Sigmoid colon (tissue), 7 donors: ENCODE measurements around the gene NHS. TPM values are rescaled to one million over a fixed set of nuclear protein-coding genes. Genes with fewer than 3 reads are reported as not detected.

Experiments
- DNase-seq: peaks from one replicate; pipeline ENCODE4 v3.0.0-alpha.2; 2019
- H3K27ac ChIP-seq, 4 donors: fragments of 200-600 bp; sonication (generic); one replicate each; pipeline ENCODE4 v1.5.1; 2016 to 2019; ENCODE audit warnings: mild to moderate bottlenecking in 1 of 4
- H3K27me3 ChIP-seq, 3 donors: fragments of 200-600 bp; sonication (generic); one replicate each; pipeline ENCODE4 v1.5.1; 2019; ENCODE audit warnings: mild to moderate bottlenecking in 1 of 3
- H3K36me3 ChIP-seq, 4 donors: fragments of 200-600 bp; sonication (generic); one replicate each; pipeline ENCODE4 v1.5.1; 2016 to 2019
- H3K4me1 ChIP-seq, 4 donors: fragments of 200-600 bp; sonication (generic); one replicate each; pipeline ENCODE4 v1.5.1; 2017 to 2019
- H3K4me3 ChIP-seq, 4 donors: fragments of 200-600 bp; sonication (generic); one replicate each; pipeline ENCODE4 v1.5.1; 2017 to 2019; ENCODE audit warnings: mild to moderate bottlenecking in 2 of 4, moderate library complexity in 1 of 4
- H3K9me3 ChIP-seq, 4 donors: fragments of 200-600 bp in 3 of 4; sonication (generic) in 3 of 4; one replicate each; pipeline versions ENCODE4 v1.5.1 to v1.6.1; 2013 to 2019
- EP300 ChIP-seq, 4 donors: sonication (generic); formaldehyde crosslinking; IDR thresholded peaks; one replicate each; pipeline ENCODE4 v1.6.1; 2017; ENCODE audit warnings: antibody characterized with exemption in 4 of 4
- POLR2A ChIP-seq, 2 donors: fragments of 450-650 bp; IDR thresholded peaks; one replicate each; pipeline ENCODE4 v1.6.1; 2016; ENCODE audit warnings: antibody characterized with exemption in 2 of 2, mild to moderate bottlenecking in 2 of 2, moderate library complexity in 2 of 2
- POLR2AphosphoS5 ChIP-seq, 4 donors: sonication (generic); formaldehyde crosslinking; IDR thresholded peaks; one replicate each; pipeline ENCODE4 v1.6.1; 2017; ENCODE audit warnings: antibody characterized with exemption in 4 of 4
- WGBS, 2 donors: extraction: QIAGEN DNeasy Blood & Tissue Kit; methylation state at CpG; one replicate each; pipeline ENCODE4 v1.1.7; 2013; 5-methylcytosine and 5-hydroxymethylcytosine counted together
- intact Hi-C: fragments of 100-400 bp; cut with DNase I; formaldehyde crosslinking; loops from one replicate; pipeline ENCODE4 v1.15.1; 2023
- polyA plus RNA-seq, 3 donors: library from polyadenylated mRNA; stranded (reverse); fragments of 200-250 nt; gene quantifications; one replicate each; pipeline ENCODE4 v1.2.3, GENCODE V29; 2013
- total RNA-seq, 4 donors: library from RNA; depleted of rRNA; stranded (reverse); fragments of >200 nt; gene quantifications; one replicate each; pipeline ENCODE4 v1.1.0, GENCODE V29; 2016
- TF ChIP-seq, protein P1 (sequence below), 4 experiments: fragments of 450-650 bp in 3 of 4; fragments of 200-600 bp in 1 of 4; IDR thresholded peaks; one replicate each; pipeline ENCODE4 v1.5.1; 2016 to 2019; ENCODE audit warnings: antibody characterized with exemption in 4 of 4, mild to moderate bottlenecking in 3 of 4, moderate library complexity in 2 of 4
- donor health status: healthy with polysubstance abuse.
- donor health status: Bipolar disorder and iron deficiency.
- donor health status: healthy.

The NHS gene
- total and polyA plus RNA-seq, 7 donors: under 0.01 to 22.7 (median 9.3) TPM

DNA sequence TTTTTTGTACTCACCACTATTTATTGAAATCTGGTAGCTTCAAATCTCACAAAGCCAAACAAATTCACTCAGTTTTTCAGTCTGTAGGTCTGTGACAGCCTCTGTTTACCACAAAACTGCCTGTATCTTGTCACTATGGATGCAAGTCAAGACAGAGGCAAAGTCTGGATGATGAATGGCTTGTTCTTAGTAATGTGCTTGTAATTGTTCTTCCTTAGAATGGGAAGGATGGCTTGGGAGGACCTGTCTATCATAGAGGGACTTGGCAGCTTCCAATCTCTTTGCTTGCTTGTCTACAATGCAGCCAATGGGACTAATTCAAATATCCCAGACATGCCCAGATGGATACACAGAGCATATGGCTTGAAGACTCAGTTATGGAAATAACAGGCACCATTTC lies 221.1 kb downstream of the NHS start:
- Histone ChIP-seq H3K4me3 (no peak overlapping the region), H3K27ac (peak overlapping the region in 3 of 4 donors; percentile 6 to 52 (median 18)), H3K27me3 (no peaks in the 10 kb centered on the region), H3K9me3 (no peaks in the 10 kb centered on the region), H3K4me1 (peaks cover 0 to 46% (median 21%) of the 10 kb centered on the region in 4 donors), H3K36me3 (no peaks in the 10 kb centered on the region)
- DNase-seq: no peak
- TF ChIP-seq, protein P1, sequence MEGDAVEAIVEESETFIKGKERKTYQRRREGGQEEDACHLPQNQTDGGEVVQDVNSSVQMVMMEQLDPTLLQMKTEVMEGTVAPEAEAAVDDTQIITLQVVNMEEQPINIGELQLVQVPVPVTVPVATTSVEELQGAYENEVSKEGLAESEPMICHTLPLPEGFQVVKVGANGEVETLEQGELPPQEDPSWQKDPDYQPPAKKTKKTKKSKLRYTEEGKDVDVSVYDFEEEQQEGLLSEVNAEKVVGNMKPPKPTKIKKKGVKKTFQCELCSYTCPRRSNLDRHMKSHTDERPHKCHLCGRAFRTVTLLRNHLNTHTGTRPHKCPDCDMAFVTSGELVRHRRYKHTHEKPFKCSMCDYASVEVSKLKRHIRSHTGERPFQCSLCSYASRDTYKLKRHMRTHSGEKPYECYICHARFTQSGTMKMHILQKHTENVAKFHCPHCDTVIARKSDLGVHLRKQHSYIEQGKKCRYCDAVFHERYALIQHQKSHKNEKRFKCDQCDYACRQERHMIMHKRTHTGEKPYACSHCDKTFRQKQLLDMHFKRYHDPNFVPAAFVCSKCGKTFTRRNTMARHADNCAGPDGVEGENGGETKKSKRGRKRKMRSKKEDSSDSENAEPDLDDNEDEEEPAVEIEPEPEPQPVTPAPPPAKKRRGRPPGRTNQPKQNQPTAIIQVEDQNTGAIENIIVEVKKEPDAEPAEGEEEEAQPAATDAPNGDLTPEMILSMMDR (IDR thresholded peaks at IDR 0.05): no peak
- no peak for TF ChIP-seq EP300 (IDR thresholded peaks at IDR 0.05)
- TF ChIP-seq POLR2AphosphoS5 (IDR thresholded peaks at IDR 0.05): no peak
- TF ChIP-seq POLR2A (IDR thresholded peaks at IDR 0.05): no peak
- intact Hi-C loops: no loop called here

DNA sequence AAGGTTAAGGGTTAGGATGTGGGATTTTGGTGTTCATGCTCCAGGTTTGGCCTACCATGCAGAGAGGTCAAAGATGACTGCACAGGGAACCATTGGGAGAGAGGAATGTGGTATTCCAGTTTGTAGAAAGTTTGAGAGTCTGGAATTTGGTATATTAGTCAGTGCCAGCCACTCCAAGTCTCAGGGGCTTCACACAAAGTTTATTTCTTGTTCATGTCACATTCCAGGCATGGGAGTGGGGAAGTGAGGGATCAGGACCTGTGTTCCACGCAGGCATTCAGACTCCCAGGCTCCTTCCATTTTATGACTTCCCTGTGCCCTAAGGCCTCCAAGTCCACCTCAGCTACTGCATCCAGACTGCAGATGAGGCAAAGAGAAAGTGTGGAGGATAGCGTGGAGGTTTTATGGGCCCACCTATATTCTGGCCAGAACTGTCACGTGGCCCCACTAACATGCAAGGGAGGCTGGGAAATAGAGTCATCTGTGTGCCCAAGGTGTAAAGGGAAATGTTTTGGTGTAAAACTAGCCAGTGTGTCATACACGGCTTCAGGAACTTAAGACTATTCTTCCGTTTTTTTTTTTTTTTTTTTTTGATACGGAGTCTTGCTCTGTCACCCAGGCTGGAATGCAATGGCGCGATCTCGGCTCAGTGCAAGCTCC lies 221.7 kb downstream of the NHS start:
- DNase-seq: no peak
- intact Hi-C loops: no loop called here
- Histone ChIP-seq H3K4me1 (peaks cover 0 to 46% (median 21%) of the 10 kb centered on the region in 4 donors), H3K27me3 (no peaks in the 10 kb centered on the region), H3K4me3 (no peak overlapping the region), H3K36me3 (no peaks in the 10 kb centered on the region), H3K27ac (peak overlapping the region in 2 of 4 donors; percentile 52 to 66), H3K9me3 (no peaks in the 10 kb centered on the region)
- TF ChIP-seq POLR2AphosphoS5 (IDR thresholded peaks at IDR 0.05) (no peak), EP300 (IDR thresholded peaks at IDR 0.05) (no peak), POLR2A (IDR thresholded peaks at IDR 0.05) (no peak)
- TF ChIP-seq, protein P1 (IDR thresholded peaks at IDR 0.05): no peak
- 80 to 88% methylated on average over 9 of the region's 9 CpGs for WGBS, 2 donors

DNA sequence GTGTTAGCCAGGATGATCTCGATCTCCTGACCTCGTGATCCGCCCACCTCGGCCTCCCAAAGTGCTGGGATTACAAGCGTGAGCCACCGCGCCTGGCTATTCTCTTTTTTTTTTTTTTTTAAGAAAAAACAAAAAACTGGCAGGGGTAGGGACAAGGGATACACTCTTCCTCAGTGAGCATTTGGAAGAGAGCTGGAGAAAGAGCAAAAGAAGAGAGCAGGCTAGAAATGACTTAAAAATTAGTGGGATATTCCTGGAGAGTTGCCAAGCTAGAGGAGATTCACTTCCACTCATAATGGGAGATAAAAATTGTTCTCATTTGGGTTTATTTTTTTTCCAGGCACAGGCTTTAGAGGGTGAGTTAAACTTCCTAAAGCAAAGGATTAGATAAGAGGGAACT lies 222.3 kb downstream of the NHS start:
- 88 to 90% methylated on average over 7 of the region's 7 CpGs for WGBS, 2 donors
- TF ChIP-seq, protein P1 (IDR thresholded peaks at IDR 0.05): no peak
- TF ChIP-seq EP300 (IDR thresholded peaks at IDR 0.05): no peak
- TF ChIP-seq POLR2A (IDR thresholded peaks at IDR 0.05): no peak
- no peak for TF ChIP-seq POLR2AphosphoS5 (IDR thresholded peaks at IDR 0.05)
- Histone ChIP-seq H3K4me1 (peaks cover 0 to 47% (median 24%) of the 10 kb centered on the region in 4 donors), H3K4me3 (no peak overlapping the region), H3K36me3 (no peaks in the 10 kb centered on the region), H3K27me3 (no peaks in the 10 kb centered on the region), H3K27ac (peak overlapping the region; percentile 49 to 68 (median 62)), H3K9me3 (no peaks in the 10 kb centered on the region)
- no peak for DNase-seq
- intact Hi-C loops: no loop called here

DNA sequence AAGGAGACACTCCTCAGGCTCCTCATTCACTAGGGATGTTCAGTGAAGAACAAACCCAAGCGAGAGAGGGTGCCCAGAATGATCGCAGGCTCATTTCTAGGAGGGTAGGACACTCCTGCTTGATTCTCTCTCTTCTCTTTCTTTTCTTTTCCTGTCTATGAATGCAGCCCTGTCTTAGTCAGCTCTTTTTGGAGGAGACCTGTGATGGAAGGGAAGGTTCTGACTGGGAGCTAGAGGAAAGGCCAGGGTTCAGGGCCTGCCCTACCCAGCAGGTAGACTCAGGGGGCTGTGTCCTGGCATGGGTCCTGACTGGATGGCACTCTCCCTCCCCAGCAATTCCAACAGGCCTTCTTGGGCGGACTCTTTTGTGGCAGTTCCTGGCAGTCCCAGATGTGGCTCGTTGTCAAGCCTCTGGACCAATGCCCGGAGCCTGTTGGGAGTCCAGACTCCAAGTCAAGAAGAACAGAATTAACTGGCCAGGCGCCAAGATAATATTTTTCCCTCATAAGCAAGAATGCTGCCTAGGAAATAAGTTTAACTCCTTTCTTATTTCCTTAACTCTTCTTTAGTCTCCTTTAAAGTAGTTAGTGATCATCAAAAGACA lies 222.9 kb downstream of the NHS start:
- intact Hi-C loops: loop anchor here (2.0 kb wide), 1 partner anchor 223 kb away; the partner anchor contains the start of gene NHS
- Histone ChIP-seq H3K4me3 (no peak overlapping the region), H3K27ac (peak overlapping the region; percentile 49 to 68 (median 62)), H3K4me1 (peaks cover 0 to 45% (median 24%) of the 10 kb centered on the region in 4 donors), H3K9me3 (no peaks in the 10 kb centered on the region), H3K27me3 (no peaks in the 10 kb centered on the region), H3K36me3 (no peaks in the 10 kb centered on the region)
- DNase-seq: peak; percentile 90
- WGBS, 2 donors: 33 to 63% methylated on average over 6 of the region's 6 CpGs
- TF ChIP-seq POLR2AphosphoS5 (IDR thresholded peaks at IDR 0.05): peak in 1 of 4 donors; percentile 22
- TF ChIP-seq EP300 (IDR thresholded peaks at IDR 0.05): no peak

DNA sequence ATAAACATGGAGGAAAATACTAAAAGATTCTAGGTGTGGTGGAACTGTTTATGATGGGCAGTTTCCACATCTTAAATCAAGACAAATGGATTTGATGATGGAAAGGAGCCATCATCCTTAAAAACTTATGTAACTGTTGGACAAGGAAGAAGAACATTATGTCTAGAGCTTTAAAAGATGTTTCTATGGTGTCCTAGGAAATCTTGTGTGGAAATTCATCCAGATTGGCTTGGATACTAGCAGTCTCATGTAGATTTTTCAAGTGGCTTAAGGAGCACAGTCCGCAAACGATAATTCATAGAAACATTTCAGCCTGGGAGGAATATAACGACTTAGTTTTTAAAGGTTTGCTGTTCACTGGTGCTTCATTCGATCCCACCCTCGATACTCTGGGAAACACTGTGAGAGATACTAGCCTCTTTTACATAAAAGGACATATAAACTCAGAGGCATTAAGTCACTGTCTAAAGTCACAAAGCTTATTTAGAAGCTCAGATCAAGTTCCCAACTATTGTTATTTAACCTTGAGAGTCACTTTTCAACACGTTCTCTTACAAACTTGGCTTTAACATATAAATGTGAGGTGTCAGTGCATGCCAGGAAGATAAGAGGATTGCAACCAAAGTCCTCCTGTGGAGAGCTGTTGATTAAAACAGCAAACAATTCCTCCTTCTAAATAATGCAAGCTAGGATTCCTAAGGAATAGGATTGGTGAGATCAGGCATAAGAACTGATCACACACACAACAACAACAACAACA lies 226.6 kb downstream of the NHS start:
- intact Hi-C loops: no loop called here
- DNase-seq: no peak
- Histone ChIP-seq H3K9me3 (no peaks in the 10 kb centered on the region), H3K4me1 (peaks cover 0 to 30% (median 19%) of the 10 kb centered on the region in 4 donors), H3K36me3 (no peaks in the 10 kb centered on the region), H3K4me3 (no peak overlapping the region), H3K27me3 (no peaks in the 10 kb centered on the region), H3K27ac (peak overlapping the region in 1 of 4 donors; percentile 12)
- TF ChIP-seq, protein P1 (IDR thresholded peaks at IDR 0.05): no peak
- TF ChIP-seq POLR2AphosphoS5 (IDR thresholded peaks at IDR 0.05): peak in 3 of 4 donors; percentile 11 to 34 (median 19)
- 76 to 78% methylated on average over 6 of the region's 6 CpGs for WGBS, 2 donors
